ENCODE measurements around the gene TCOF1. TPM values are rescaled to one million over a fixed set of nuclear protein-coding genes. Genes with fewer than 3 reads are reported as not detected.
A peak's percentile ranks its signal among the peaks of the same experiment; 100 is the strongest.

TCOF1 gene
- total and polyA plus RNA-seq, 2 of the 8 experiments (the other 6 are each of a cell fraction or from before 2014, with no cell fraction given): 35.9 to 170 TPM

- TF ChIP-seq GABPA (IDR thresholded peaks at IDR 0.05; ENCODE audit: borderline replicate concordance, insufficient read depth, low read length) (no peak), SP4 (IDR thresholded peaks at IDR 0.05; ENCODE audit: low read length) (no peak), SIX5 (IDR thresholded peaks at IDR 0.05; ENCODE audit: low read depth, low read length) (no peak), RBBP5 (IDR thresholded peaks at IDR 0.05; ENCODE audit: borderline replicate concordance, low read depth, low read length) (no peak), EZH2 (IDR thresholded peaks at IDR 0.05; ENCODE audit: low read depth, low read length, severe bottlenecking) (no peak), ZNF274 (IDR thresholded peaks at IDR 0.05; ENCODE audit: borderline replicate concordance, extremely low read depth, low read length) (no peak), SAP30 (IDR thresholded peaks at IDR 0.05; ENCODE audit: insufficient read depth, insufficient replicate concordance, low read length) (no peak), CTCF (IDR thresholded peaks at IDR 0.05; ENCODE audit: control extremely low read depth in 1 of 3, insufficient read depth in 1 of 3, low read depth in 1 of 3, low read length in 3 of 3) (no peak), ATF2 (IDR thresholded peaks at IDR 0.05; ENCODE audit: low read length) (no peak), SP2 (IDR thresholded peaks at IDR 0.05; ENCODE audit: low read length) (no peak), RNF2 (IDR thresholded peaks at IDR 0.05; ENCODE audit: borderline replicate concordance, low read depth, low read length, missing control alignments, poor library complexity, severe bottlenecking) (no peak), KDM5A (IDR thresholded peaks at IDR 0.05; ENCODE audit: low read length) (no peak), CHD2 (IDR thresholded peaks at IDR 0.05; ENCODE audit: low read length) (peak; percentile 72), BACH1 (IDR thresholded peaks at IDR 0.05; ENCODE audit: low read length) (no peak), MAX (IDR thresholded peaks at IDR 0.05) (0 out of 2 replicates have a peak, but pooled peaks have one; percentile 38), E2F6 (IDR thresholded peaks at IDR 0.05) (no peak), POLR2AphosphoS5 (IDR thresholded peaks at IDR 0.05; ENCODE audit: low read depth, low read length) (no peak), PHF8 (conservative IDR thresholded peaks at IDR 0.05; ENCODE audit: low read depth, low read length) (peak; percentile 40; the same call in 1 of the 2 replicates)
Observed at GRCh38 chr5:150412319-150413175, 55.0 kb downstream of the TCOF1 start, which contains the start of gene CD74 (continued).
